ENCODE measurements around the gene DIS3L2. TPM values are rescaled to one million over a fixed set of nuclear protein-coding genes. Genes with fewer than 3 reads are reported as not detected.

DIS3L2 gene
- total RNA-seq, 1 donor from 2014 or later, result 20.6 TPM

GRCh38 chr2:232261776-232262175 lies 300.3 kb downstream of the DIS3L2 start:
- Histone ChIP-seq H3K36me3 (peaks cover 15 to 44% of the 10 kb centered on the region in 2 donors), H3K9me3 (no peaks in the 10 kb centered on the region), H3K27ac (no peak overlapping the region), H3K27me3 (no peaks in the 10 kb centered on the region), H3K4me1 (no peaks in the 10 kb centered on the region), H3K4me3 (no peak overlapping the region)
- intact Hi-C loops (cut with DNase I), result no loop called here
- no peak for TF ChIP-seq CTCF (IDR thresholded peaks at IDR 0.05)
- DNase-seq (ENCODE audit: low spot score in 2 of 2), result no peak

- no peak for DNase-seq (ENCODE audit: low spot score in 2 of 2)
- intact Hi-C loops (cut with DNase I), result no loop called here
Observed at GRCh38 chr2:232263295-232263694, 301.8 kb downstream of the DIS3L2 start.

GRCh38 chr2:232264081-232264480 lies 302.6 kb downstream of the DIS3L2 start:
- Histone ChIP-seq H3K36me3 (peaks cover 15 to 44% of the 10 kb centered on the region in 2 donors), H3K9me3 (no peaks in the 10 kb centered on the region), H3K27me3 (no peaks in the 10 kb centered on the region), H3K4me3 (no peak overlapping the region), H3K4me1 (no peaks in the 10 kb centered on the region), H3K27ac (no peak overlapping the region)
- DNase-seq (ENCODE audit: low spot score in 2 of 2), result no peak
- TF ChIP-seq CTCF (IDR thresholded peaks at IDR 0.05), result no peak
- intact Hi-C loops (cut with DNase I), result no loop called here

More at GRCh38 chr2:232263295-232263694, 301.8 kb downstream of the DIS3L2 start:
- Histone ChIP-seq H3K27ac (no peak overlapping the region), H3K4me3 (no peak overlapping the region), H3K4me1 (no peaks in the 10 kb centered on the region), H3K27me3 (no peaks in the 10 kb centered on the region), H3K36me3 (peaks cover 15 to 44% of the 10 kb centered on the region in 2 donors), H3K9me3 (no peaks in the 10 kb centered on the region)
- no peak for TF ChIP-seq CTCF (IDR thresholded peaks at IDR 0.05)

- H3K4me3 ChIP-seq, result no peak overlapping the region
- no peak for TF ChIP-seq CTCF (IDR thresholded peaks at IDR 0.05)
- peaks cover 15 to 44% of the 10 kb centered on the region in 2 donors for H3K36me3 ChIP-seq
- H3K27me3 ChIP-seq, result no peaks in the 10 kb centered on the region
- intact Hi-C loops (cut with DNase I), result no loop called here
- no peak overlapping the region for H3K27ac ChIP-seq
- DNase-seq (ENCODE audit: low spot score in 2 of 2), result no peak
- no peaks in the 10 kb centered on the region for H3K9me3 ChIP-seq
- no peaks in the 10 kb centered on the region for H3K4me1 ChIP-seq
Observed at GRCh38 chr2:232265329-232265728, 303.8 kb downstream of the DIS3L2 start.

- no peak for TF ChIP-seq CTCF (IDR thresholded peaks at IDR 0.05)
Observed at GRCh38 chr2:232268636-232269165, 307.2 kb downstream of the DIS3L2 start.

GRCh38 chr2:232269867-232270266 lies 308.4 kb downstream of the DIS3L2 start:
- intact Hi-C loops (cut with DNase I), result no loop called here
- Histone ChIP-seq H3K9me3 (no peaks in the 10 kb centered on the region), H3K36me3 (peaks cover 5 to 6% of the 10 kb centered on the region in 2 donors), H3K4me1 (no peaks in the 10 kb centered on the region), H3K27me3 (no peaks in the 10 kb centered on the region), H3K4me3 (no peak overlapping the region), H3K27ac (no peak overlapping the region)
- no peak for TF ChIP-seq CTCF (IDR thresholded peaks at IDR 0.05)
- DNase-seq (ENCODE audit: low spot score in 2 of 2), result no peak

More at GRCh38 chr2:232268636-232269165, 307.2 kb downstream of the DIS3L2 start:
- Histone ChIP-seq H3K4me1 (no peaks in the 10 kb centered on the region), H3K9me3 (no peaks in the 10 kb centered on the region), H3K27me3 (no peaks in the 10 kb centered on the region), H3K36me3 (peaks cover 9 to 17% of the 10 kb centered on the region in 2 donors), H3K4me3 (no peak overlapping the region), H3K27ac (no peak overlapping the region)
- intact Hi-C loops (cut with DNase I), result no loop called here
- no peak for DNase-seq (ENCODE audit: low spot score in 2 of 2)

Data from ascending aorta (tissue), 2 donors.